SU-DHL-6 (cell line): ENCODE measurements around the gene CBS.
"Not testable (repeated sequence)": the region's sequence is repeated elsewhere in the genome, so short reads cannot be mapped to it uniquely, and the experiment has no call there.

Source experiments
- CTCF ChIP-seq: fragments of 200-600 bp; sonication (generic); IDR thresholded peaks from one replicate; pipeline ENCODE4 v1.5.1; 2017; ENCODE audit warnings: antibody characterized with exemption, mild to moderate bottlenecking, low read length, moderate library complexity; ENCODE audit not compliant: insufficient read depth, poor library complexity, severe bottlenecking
- EZH2phosphoT487 ChIP-seq: fragments of 200-600 bp; sonication (generic), shearing (Covaris generic); conservative IDR thresholded peaks from 2 replicates; pipeline ENCODE4 v1.6.1; 2018; ENCODE audit warnings: mild to moderate bottlenecking, antibody characterized with exemption, low read length, moderate library complexity, mixed read lengths

GRCh38 chr21:43044547-43044946 lies 31.1 kb downstream of the CBS start:
- TF ChIP-seq CTCF, EZH2phosphoT487: not testable (repeated sequence)
